GM21717 (cell line): Measurements from ENCODE around the gene RGR.

Experiments used
- ATAC-seq: cut with Tn5 transposase; IDR thresholded peaks from one replicate; pipeline ENCODE4 v1.9.1; 2021; ENCODE audit warnings: mild to moderate bottlenecking, moderate library complexity; ENCODE audit not compliant: unreplicated experiment

The RGR gene

GRCh38 chr10:84244651-84245270 lies at the start of gene RGR:
TSS of gene RGR (plus strand) at chr10:84245053. CDS start at chr10:84245091, 38 bp downstream.
- no peak for ATAC-seq

DNA sequence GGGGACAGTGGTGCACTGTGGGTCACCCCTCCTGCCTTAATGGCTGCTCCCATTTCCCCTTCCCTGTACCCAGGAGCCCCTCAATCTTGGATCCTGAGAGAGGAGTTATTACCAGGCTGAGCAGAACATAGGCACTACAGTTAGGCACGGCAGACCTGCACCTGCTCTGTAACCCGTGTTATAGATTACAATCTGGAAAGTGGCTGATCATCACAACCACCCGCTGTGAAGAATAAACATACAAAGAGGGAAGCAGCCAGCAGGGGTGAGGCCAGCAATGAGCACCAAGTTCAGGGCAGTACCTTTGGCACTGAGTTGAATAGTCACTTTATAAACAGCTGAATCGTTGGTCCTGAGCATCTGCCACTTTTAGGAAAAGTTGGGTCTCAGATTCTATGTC lies 48.8 kb upstream of the RGR start:
- no peak for ATAC-seq

DNA sequence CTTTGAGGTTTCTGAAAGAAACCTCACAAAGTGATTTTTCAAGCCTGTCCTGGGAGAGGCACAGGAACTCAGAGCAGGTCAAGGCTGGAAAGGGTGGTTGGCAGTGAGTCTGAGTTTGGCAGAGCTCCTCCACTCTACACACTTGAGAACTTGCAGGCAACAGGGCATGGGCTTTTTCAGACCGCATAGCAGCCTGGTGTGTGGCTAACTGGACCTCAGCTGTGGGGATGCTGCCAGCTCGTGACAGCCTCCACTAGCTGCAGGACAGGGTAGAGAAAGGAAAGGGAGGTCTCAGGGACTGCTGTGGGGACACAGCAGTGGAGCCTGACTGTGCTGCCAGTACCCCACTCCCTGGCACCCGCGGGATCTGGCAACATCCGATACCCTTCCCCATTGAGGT lies 47.9 kb upstream of the RGR start:
- no peak for ATAC-seq

DNA sequence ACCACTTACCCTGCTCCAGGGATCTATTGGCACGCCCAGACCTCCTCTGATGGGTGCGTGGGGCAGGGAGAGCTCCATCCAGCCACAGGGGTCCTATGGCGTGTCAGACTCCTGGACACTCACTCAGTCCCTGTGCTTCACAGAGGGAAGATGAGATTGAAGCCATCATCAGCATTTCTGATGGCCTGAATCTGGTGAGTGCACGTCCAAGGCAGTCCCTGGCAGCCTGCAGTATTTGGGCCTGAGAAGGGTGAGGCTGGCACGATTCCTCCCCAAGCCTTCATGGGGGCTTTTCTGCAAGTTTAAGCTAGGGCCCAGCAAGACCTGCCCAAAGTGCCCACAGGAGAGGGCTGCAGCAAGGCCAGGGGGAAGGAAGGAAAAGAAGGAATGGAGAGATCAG lies 47.2 kb upstream of the RGR start:
- no peak for ATAC-seq

DNA sequence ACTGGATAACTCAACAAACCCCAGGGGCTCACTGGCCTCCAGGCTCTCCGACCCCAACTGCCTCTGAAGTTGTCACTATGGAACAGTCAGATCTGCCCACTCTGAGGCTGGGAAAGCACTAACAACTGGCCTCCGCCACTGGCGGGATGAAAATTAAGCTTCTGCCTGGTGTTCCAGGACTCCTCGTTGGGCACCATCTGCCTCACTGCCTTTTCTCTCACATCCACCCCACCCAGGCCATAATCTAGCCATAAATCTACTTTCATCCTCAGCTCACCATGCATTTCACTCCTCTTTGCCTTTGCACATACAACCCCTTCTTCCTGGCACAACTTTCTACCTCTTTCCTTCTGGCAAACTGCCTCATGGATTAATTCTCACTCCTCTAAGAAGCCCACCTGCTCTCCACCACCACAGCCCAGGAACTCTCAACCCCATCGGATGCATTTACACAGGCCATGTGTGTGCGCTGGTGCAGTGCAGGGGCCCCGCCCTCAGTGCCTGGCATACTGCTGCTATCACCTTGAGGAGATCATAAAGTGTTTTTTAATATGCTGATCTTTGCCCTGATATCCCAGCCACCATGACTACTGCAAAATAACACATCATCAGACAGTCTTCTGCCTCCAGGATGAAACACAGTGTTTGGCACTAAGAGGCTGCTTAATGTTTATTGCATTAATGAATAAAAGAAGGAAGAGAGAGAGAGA lies 46.5 kb upstream of the RGR start:
- no peak for ATAC-seq

- no peak for ATAC-seq
Observed at GRCh38 chr10:84200537-84201243, 44.2 kb upstream of the RGR start.

- ATAC-seq, result no peak
Observed at GRCh38 chr10:84201244-84201606, 43.6 kb upstream of the RGR start.

DNA sequence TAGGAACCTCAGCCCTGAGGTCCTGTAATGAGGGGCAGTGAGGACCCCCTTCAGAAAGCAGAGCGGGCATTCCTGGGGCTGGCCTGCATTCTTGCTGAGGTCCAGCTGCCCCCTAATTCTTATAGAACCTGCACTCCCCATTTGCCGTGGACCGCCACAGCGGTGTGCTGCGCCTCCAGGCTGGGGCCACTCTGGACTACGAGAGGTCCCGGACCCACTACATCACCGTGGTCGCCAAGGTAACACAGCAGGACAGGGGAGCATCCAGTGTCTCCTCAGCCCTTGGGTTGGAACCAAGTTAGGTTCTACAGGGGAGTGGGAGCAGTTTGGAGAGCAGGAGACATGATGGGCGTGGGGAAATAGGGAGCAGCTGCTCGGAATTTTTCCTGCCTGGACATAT lies 43.2 kb upstream of the RGR start:
- ATAC-seq, result no peak

- ATAC-seq, result no peak
Observed at GRCh38 chr10:84202349-84202748, 42.5 kb upstream of the RGR start.

- ATAC-seq, result no peak
Observed at GRCh38 chr10:84204122-84204521, 40.7 kb upstream of the RGR start.

GRCh38 chr10:84204610-84205009 lies 40.2 kb upstream of the RGR start:
- ATAC-seq, result no peak

DNA sequence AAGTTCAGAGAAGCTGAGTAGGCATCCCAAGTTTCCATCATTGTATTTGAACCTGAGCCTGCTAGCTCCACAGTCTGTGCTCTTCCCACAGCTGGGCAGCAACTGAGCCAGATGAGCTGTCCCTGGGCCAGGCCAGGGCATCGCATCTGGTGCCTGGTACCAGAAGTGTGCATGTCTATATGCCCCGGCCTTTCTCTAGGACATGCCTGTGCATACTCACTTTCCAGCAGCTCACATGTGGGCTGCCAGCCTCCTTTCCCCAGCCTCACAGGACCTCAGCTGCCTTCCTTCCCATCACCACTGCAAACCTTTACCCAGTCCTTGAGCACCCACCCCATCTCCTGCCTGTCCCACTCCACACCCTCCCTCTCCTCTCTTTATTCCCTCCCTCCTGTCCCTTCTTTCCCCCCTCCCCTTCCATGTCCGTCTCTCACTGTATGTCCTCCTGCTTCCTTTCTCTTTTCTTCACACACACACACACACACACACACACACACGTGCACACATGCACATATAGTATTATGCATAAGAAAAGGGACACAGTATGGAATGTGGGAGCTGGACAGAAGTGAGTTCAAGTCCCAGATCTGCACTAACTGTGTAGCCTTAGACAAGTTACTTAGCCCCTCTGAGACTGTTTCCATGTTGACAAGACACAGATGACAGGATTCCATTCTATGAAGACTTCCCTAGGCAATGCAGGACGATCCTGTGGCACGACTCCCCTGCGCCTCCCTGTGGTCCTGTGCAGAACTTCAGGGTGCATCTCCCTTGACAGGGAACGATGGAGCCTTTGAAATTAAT lies 39.6 kb upstream of the RGR start:
- peak; percentile 87 for ATAC-seq

- no peak for ATAC-seq
Observed at GRCh38 chr10:84205853-84206525, 38.9 kb upstream of the RGR start.

- no peak for ATAC-seq
Observed at GRCh38 chr10:84208023-84208422, 36.8 kb upstream of the RGR start.

- no peak for ATAC-seq
Observed at GRCh38 chr10:84211566-84211965, 33.3 kb upstream of the RGR start.

- no peak for ATAC-seq
Observed at GRCh38 chr10:84212014-84212413, 32.8 kb upstream of the RGR start.

GRCh38 chr10:84213076-84213475 lies 31.8 kb upstream of the RGR start:
- ATAC-seq, result no peak

DNA sequence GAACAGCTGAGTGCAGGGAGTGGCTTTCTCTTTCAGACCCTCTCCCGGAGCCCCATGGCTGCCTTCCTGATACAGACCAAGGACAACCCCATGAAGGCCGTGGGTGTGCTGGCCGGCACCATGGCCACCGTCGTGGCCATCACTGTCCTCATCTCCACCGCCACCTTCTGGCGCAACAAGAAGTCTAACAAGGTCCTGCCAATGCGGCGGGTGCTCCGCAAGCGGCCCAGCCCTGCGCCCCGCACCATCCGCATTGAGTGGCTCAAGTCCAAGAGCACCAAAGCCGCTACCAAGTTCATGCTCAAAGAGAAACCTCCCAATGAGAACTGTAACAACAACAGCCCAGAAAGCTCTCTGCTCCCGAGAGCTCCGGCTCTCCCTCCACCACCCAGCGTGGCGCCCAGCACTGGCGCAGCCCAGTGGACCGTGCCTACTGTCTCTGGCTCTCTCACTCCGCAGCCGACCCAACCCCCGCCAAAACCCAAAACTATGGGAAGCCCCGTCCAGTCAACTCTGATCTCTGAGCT lies 30.7 kb upstream of the RGR start:
- ATAC-seq, result no peak

- ATAC-seq, result peak; percentile 81
Observed at GRCh38 chr10:84214612-84215235, 30.1 kb upstream of the RGR start.

GRCh38 chr10:84216834-84217233 lies 28.0 kb upstream of the RGR start:
- no peak for ATAC-seq
